K562 (cell line): ENCODE data around the gene TP53BP2. TPM values are rescaled to one million over a fixed set of nuclear protein-coding genes. Genes with fewer than 3 reads are reported as not detected.

ENCODE experiments used
- EZH2 ChIP-seq: IDR thresholded peaks from 2 replicates; pipeline ENCODE4 v1.6.1; 2012; ENCODE audit warnings: low read depth, mild to moderate bottlenecking, inconsistent platforms, low read length, borderline replicate concordance
- JUN ChIP-seq, 2 experiments: sonication (generic) in 1 of 2; formaldehyde crosslinking in 1 of 2; IDR thresholded peaks; 2 replicates each; pipeline versions ENCODE4 v1.6.1 to v1.8.0; 2012 to 2022; ENCODE audit warnings: borderline replicate concordance in 2 of 2, mild to moderate bottlenecking in 2 of 2, improper control_type of control experiment in 1 of 2, low read depth in 1 of 2, low read length in 1 of 2, missing genetic modification reagents in 1 of 2
- TARDBP ChIP-seq: fragments of 450-650 bp; IDR thresholded peaks from 2 replicates; pipeline ENCODE4 v1.6.1; 2016
- YBX1 ChIP-seq: fragments of 450-650 bp; IDR thresholded peaks from 2 replicates; pipeline ENCODE4 v1.7.1; 2016; ENCODE audit warnings: mild to moderate bottlenecking
- ZNF584 ChIP-seq: fragments of 200-800 bp; sonication (Bioruptor generic); IDR thresholded peaks from 2 replicates; pipeline ENCODE4 v1.6.1; 2016; ENCODE audit warnings: low read depth, mild to moderate bottlenecking, missing genetic modification characterization, missing compliant biosample characterization
- ZNF785 ChIP-seq: fragments of 250-450 bp; sonication (Bioruptor Pico); IDR thresholded peaks from 2 replicates; pipeline ENCODE4 v1.4.0; 2020; ENCODE audit warnings: mild to moderate bottlenecking
- polyA plus RNA-seq, 8 experiments: library from polyadenylated mRNA; depleted of rRNA in 4 of 8; stranded (reverse) in 5 of 8; unstranded in 3 of 8; fragments of >200 nt; fragmentation: Nextera tagmentation in 2 of 8; fragmentation: Illumina TruSeq in 1 of 8; extraction: Ambion mirVana in 2 of 8; extraction: Trizol in 1 of 8; gene quantifications; 2 replicates each; pipeline versions ENCODE4 v1.2.1 to v1.2.3, GENCODE V29; 2011 to 2014; ENCODE audit warnings: inconsistent platforms in 1 of 8, missing spikeins in 1 of 8
- total RNA-seq, 7 experiments: library from RNA; depleted of rRNA in 6 of 7; stranded (reverse); fragments of >200 nt in 6 of 7; fragmentation: Illumina TruSeq in 2 of 7; extraction: Trizol in 2 of 7; gene quantifications; 2 replicates each; pipeline versions ENCODE4 v1.2.1 to v1.2.3, GENCODE V29; 2011 to 2021; ENCODE audit warnings: low replicate concordance in 1 of 7
- TF ChIP-seq, protein P1 (sequence below), 2 experiments: fragments of 450-650 bp; formaldehyde crosslinking in 1 of 2; IDR thresholded peaks; 2 replicates each; pipeline versions ENCODE4 v1.4.0 to v1.6.1; 2014 to 2020; ENCODE audit warnings: mild to moderate bottlenecking in 2 of 2, borderline replicate concordance in 1 of 2, low read depth in 1 of 2
- TF ChIP-seq, protein P2 (sequence below): sonication (generic); formaldehyde crosslinking; IDR thresholded peaks from 2 replicates; pipeline ENCODE4 v1.9.0; 2022; ENCODE audit warnings: mild to moderate bottlenecking, missing genetic modification reagents

TP53BP2 gene
- total and polyA plus RNA-seq, 9 of the 15 experiments (the other 6 are each of a cell fraction or from before 2014, with no cell fraction given) = 17.0 to 69.6 (median 40.1) TPM

DNA sequence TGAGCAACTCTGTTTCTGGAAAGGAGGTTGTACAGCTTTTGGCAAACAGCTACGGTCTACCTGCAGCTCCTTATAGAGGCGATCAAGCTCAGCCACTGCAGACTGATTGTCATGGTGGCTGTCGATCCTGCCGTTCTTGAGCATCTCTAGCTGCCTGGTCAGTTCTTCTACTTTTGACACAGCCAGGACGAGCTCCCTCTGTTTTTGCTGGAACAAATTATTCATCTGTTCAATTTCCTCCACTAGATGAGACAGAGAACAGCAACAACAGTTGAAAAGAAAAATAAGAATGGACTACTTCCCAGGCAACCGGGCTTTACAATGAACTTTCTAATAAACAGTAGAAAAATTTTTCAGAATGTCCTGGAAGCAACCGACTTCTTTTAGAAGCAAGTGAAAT lies 42.5 kb downstream of the TP53BP2 start (continued):
- TF ChIP-seq JUN (IDR thresholded peaks at IDR 0.05; ENCODE audit: borderline replicate concordance, low read depth, low read length) (no peak), JUN (CRISPR knock-in tag; IDR thresholded peaks at IDR 0.05; ENCODE audit: borderline replicate concordance) (no peak), ZNF584 (CRISPR knock-in tag) (no peak), EZH2 (no peak), YBX1 (no peak), TARDBP (no peak), ZNF785 (CRISPR knock-in tag) (no peak)
- TF ChIP-seq, protein P1, sequence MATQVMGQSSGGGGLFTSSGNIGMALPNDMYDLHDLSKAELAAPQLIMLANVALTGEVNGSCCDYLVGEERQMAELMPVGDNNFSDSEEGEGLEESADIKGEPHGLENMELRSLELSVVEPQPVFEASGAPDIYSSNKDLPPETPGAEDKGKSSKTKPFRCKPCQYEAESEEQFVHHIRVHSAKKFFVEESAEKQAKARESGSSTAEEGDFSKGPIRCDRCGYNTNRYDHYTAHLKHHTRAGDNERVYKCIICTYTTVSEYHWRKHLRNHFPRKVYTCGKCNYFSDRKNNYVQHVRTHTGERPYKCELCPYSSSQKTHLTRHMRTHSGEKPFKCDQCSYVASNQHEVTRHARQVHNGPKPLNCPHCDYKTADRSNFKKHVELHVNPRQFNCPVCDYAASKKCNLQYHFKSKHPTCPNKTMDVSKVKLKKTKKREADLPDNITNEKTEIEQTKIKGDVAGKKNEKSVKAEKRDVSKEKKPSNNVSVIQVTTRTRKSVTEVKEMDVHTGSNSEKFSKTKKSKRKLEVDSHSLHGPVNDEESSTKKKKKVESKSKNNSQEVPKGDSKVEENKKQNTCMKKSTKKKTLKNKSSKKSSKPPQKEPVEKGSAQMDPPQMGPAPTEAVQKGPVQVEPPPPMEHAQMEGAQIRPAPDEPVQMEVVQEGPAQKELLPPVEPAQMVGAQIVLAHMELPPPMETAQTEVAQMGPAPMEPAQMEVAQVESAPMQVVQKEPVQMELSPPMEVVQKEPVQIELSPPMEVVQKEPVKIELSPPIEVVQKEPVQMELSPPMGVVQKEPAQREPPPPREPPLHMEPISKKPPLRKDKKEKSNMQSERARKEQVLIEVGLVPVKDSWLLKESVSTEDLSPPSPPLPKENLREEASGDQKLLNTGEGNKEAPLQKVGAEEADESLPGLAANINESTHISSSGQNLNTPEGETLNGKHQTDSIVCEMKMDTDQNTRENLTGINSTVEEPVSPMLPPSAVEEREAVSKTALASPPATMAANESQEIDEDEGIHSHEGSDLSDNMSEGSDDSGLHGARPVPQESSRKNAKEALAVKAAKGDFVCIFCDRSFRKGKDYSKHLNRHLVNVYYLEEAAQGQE (IDR thresholded peaks at IDR 0.05; ENCODE audit: borderline replicate concordance) = no peak
- TF ChIP-seq, protein P1 (CRISPR knock-in tag; IDR thresholded peaks at IDR 0.05; ENCODE audit: low read depth) = no peak
- TF ChIP-seq, protein P2, sequence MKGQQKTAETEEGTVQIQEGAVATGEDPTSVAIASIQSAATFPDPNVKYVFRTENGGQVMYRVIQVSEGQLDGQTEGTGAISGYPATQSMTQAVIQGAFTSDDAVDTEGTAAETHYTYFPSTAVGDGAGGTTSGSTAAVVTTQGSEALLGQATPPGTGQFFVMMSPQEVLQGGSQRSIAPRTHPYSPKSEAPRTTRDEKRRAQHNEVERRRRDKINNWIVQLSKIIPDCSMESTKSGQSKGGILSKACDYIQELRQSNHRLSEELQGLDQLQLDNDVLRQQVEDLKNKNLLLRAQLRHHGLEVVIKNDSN (CRISPR knock-in tag) = no peak
- TF ChIP-seq, all 486 proteins: peak for 0
